Kidney (tissue), 14 donors: ENCODE measurements around the gene CYB561D2. TPM values are rescaled to one million over a fixed set of nuclear protein-coding genes. Genes with fewer than 3 reads are reported as not detected.

Experiments
- DNase-seq, 5 donors: peaks; one replicate each; pipeline ENCODE4 v3.0.0-alpha.2; 2013 to 2020
- FAIRE-seq: peaks from 2 replicates; lab custom pipeline; 2012; peaks lifted over from hg19 to GRCh38; lab: Jason Lieb, UNC
- H3K27ac ChIP-seq, 2 donors: one replicate each; pipeline ENCODE4 v1.7.0; 2013; ENCODE audit warnings: low read depth in 2 of 2, low read length in 2 of 2, inconsistent platforms in 1 of 2
- H3K27me3 ChIP-seq: one replicate; pipeline ENCODE4 v1.7.1; 2013; ENCODE audit warnings: low read length, inconsistent platforms; ENCODE audit not compliant: control insufficient read depth, insufficient read depth
- H3K36me3 ChIP-seq, 3 donors: one replicate each; pipeline versions ENCODE4 v1.7.0 to v1.7.1; 2013; ENCODE audit warnings: low read length in 3 of 3, control low read depth in 1 of 3, inconsistent platforms in 1 of 3; ENCODE audit not compliant: insufficient read depth in 3 of 3, control insufficient read depth in 2 of 3
- H3K4me1 ChIP-seq, 3 donors: one replicate each; pipeline versions ENCODE4 v1.7.0 to v1.7.1; 2013; ENCODE audit warnings: low read length in 3 of 3, inconsistent platforms in 1 of 3, low read depth in 1 of 3; ENCODE audit not compliant: control insufficient read depth in 2 of 3, insufficient read depth in 2 of 3
- H3K4me3 ChIP-seq, 3 donors: one replicate each; pipeline versions ENCODE4 v1.7.0 to v1.8.1; 2013; ENCODE audit warnings: low read length in 3 of 3, control low read depth in 1 of 3, inconsistent platforms in 1 of 3
- H3K9ac ChIP-seq, 3 donors: one replicate each; pipeline versions ENCODE4 v1.7.0 to v1.7.1; 2013; ENCODE audit warnings: low read length in 3 of 3, control low read depth in 1 of 3, inconsistent platforms in 1 of 3
- H3K9me3 ChIP-seq, 3 donors: one replicate each; pipeline versions ENCODE4 v1.7.0 to v1.7.1; 2013; ENCODE audit warnings: low read length in 3 of 3, control low read depth in 1 of 3, inconsistent platforms in 1 of 3; ENCODE audit not compliant: control insufficient read depth in 2 of 3, insufficient read depth in 1 of 3
- intact Hi-C: fragments of 100-400 bp; cut with DNase I; formaldehyde crosslinking; loops from one replicate; pipeline ENCODE4 v1.11.1; 2022
- polyA plus RNA-seq: library from polyadenylated mRNA; stranded (reverse); fragments of 350-450 nt; fragmentation: Illumina TruSeq; extraction: RNeasy Lipid Tissue Mini Kit (QIAGEN cat#74804); gene quantifications from one replicate; pipeline ENCODE4 v1.2.3, GENCODE V29; 2014; ENCODE audit warnings: low read depth, low replicate concordance; ENCODE audit not compliant: insufficient read depth
- total RNA-seq: library from RNA; stranded (reverse); fragmentation: NEBNext Ultra II Directional; extraction: Animal tissue kit (Norgen Biotek cat#: 25700); gene quantifications from one replicate; pipeline ENCODE4 v1.2.1, GENCODE V29; 2021
- TF ChIP-seq, protein P1 (sequence below): IDR thresholded peaks from 3 replicates; pipeline ENCODE4 v1.5.1; 2012; ENCODE audit warnings: mild to moderate bottlenecking, moderate library complexity, borderline replicate concordance; ENCODE audit not compliant: insufficient read depth; ENCODE audit errors: extremely low read depth
- donor health status: control.
- donor health status: control.
- donor health status: control.
- donor health status: control.
- donor health status: control.
- donor health status: DM: yes; HTN: yes; CAD: no.
- donor health status: Normal renal cell carcinoma (clear cell type).

Gene CYB561D2
- total and polyA plus RNA-seq, 2 donors from 2014 or later = 28.5 to 38.8 TPM

- H3K27ac ChIP-seq = no peak overlapping the region
- intact Hi-C loops = no loop called here
- H3K9me3 ChIP-seq = no peaks in the 10 kb centered on the region
- no peaks in the 10 kb centered on the region for H3K36me3 ChIP-seq
- H3K9ac ChIP-seq = no peak overlapping the region
- no peaks in the 10 kb centered on the region for H3K27me3 ChIP-seq
- H3K4me3 ChIP-seq = no peak overlapping the region
- peaks cover 0 to 9% (median 0%) of the 10 kb centered on the region in 3 donors for H3K4me1 ChIP-seq
- no peak for FAIRE-seq
- TF ChIP-seq, protein P1, sequence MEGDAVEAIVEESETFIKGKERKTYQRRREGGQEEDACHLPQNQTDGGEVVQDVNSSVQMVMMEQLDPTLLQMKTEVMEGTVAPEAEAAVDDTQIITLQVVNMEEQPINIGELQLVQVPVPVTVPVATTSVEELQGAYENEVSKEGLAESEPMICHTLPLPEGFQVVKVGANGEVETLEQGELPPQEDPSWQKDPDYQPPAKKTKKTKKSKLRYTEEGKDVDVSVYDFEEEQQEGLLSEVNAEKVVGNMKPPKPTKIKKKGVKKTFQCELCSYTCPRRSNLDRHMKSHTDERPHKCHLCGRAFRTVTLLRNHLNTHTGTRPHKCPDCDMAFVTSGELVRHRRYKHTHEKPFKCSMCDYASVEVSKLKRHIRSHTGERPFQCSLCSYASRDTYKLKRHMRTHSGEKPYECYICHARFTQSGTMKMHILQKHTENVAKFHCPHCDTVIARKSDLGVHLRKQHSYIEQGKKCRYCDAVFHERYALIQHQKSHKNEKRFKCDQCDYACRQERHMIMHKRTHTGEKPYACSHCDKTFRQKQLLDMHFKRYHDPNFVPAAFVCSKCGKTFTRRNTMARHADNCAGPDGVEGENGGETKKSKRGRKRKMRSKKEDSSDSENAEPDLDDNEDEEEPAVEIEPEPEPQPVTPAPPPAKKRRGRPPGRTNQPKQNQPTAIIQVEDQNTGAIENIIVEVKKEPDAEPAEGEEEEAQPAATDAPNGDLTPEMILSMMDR = no peak
- DNase-seq = peak in 3 of 5 donors; percentile 36 to 77 (median 51)
Measured at GRCh38 chr3:50370594-50370993, 19.9 kb downstream of the CYB561D2 start.

GRCh38 chr3:50371133-50371685 is 20.5 kb downstream of the CYB561D2 start:
- H3K4me3 ChIP-seq = no peak overlapping the region
- H3K27me3 ChIP-seq = no peaks in the 10 kb centered on the region
- H3K4me1 ChIP-seq = peaks cover 0 to 4% (median 0%) of the 10 kb centered on the region in 3 donors
- intact Hi-C loops = no loop called here
- TF ChIP-seq, protein P1 = no peak
- H3K27ac ChIP-seq = no peak overlapping the region
- no peaks in the 10 kb centered on the region for H3K9me3 ChIP-seq
- no peaks in the 10 kb centered on the region for H3K36me3 ChIP-seq
- FAIRE-seq (no peak), DNase-seq (no peak)
- H3K9ac ChIP-seq = no peak overlapping the region

DNA sequence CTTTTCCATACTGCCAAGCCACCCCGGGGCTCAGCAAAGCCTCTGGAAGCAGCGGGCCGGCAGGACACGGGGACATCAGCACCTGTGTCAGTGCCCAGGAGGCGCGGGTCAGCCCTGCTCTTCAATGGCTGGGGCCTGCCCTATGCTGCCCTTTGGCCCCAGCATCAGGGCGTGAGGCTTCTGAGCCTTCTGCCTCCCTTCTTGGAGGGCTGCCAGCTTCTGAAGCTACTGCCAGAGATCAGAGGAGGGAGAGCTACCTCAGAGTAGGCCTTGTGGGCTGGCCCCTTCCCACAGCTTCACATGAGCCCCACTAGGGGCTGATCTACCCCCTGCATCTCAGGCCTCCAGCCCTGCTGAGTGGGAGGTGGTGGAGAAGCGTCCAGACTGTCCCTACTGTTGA is 21.7 kb downstream of the CYB561D2 start:
- no peaks in the 10 kb centered on the region for H3K9me3 ChIP-seq
- no peak for FAIRE-seq
- no peak overlapping the region for H3K27ac ChIP-seq
- no peaks in the 10 kb centered on the region for H3K36me3 ChIP-seq
- DNase-seq = peak in 4 of 5 donors; percentile 39 to 78 (median 61)
- no peak overlapping the region for H3K9ac ChIP-seq
- no peaks in the 10 kb centered on the region for H3K4me1 ChIP-seq
- intact Hi-C loops = no loop called here
- no peaks in the 10 kb centered on the region for H3K27me3 ChIP-seq
- TF ChIP-seq, protein P1 = no peak
- H3K4me3 ChIP-seq = no peak overlapping the region
